AG10803 (cell line): ENCODE data around the gene HMBS.
"Not testable (repeated sequence)": the region's sequence is repeated elsewhere in the genome, so short reads cannot be mapped to it uniquely, and the experiment has no call there.

Source experiments
- DNase-seq: peaks from one replicate; pipeline ENCODE4 v3.0.0; 2010; ENCODE audit warnings: low read depth
- H3K4me3 ChIP-seq: 2 replicates; pipeline ENCODE4 v1.5.1; 2011; ENCODE audit warnings: mild to moderate bottlenecking, low read length, control low read depth
- CTCF ChIP-seq: conservative IDR thresholded peaks from 2 replicates; pipeline ENCODE4 v1.5.1; 2011; ENCODE audit warnings: mild to moderate bottlenecking, low read length, control low read depth, inconsistent platforms

HMBS gene

GRCh38 chr11:119056421-119056999 lies 28.2 kb upstream of the HMBS start:
- H3K4me3 ChIP-seq = peak overlapping the region; percentile 88
- peak; percentile 5 for DNase-seq
- TF ChIP-seq CTCF = no peak

GRCh38 chr11:119057000-119057769 lies 27.5 kb upstream of the HMBS start, which contains the start of gene HYOU1:
TSS of gene HYOU1 (minus strand) at chr11:119057205. CDS start at chr11:119056160, 1,045 bp downstream.
- H3K4me3 ChIP-seq = peak within 1 kb of the TSS; percentile 88
- TF ChIP-seq CTCF = peak; percentile 32
- peak; percentile 95 for DNase-seq

- DNase-seq, H3K4me3 ChIP-seq: not testable (repeated sequence)
Measured at GRCh38 chr11:119059128-119059527, 25.6 kb upstream of the HMBS start.

- no peak overlapping the region for H3K4me3 ChIP-seq
- no peak for TF ChIP-seq CTCF
- no peak for DNase-seq
Measured at GRCh38 chr11:119061256-119061655, 23.4 kb upstream of the HMBS start.

- H3K4me3 ChIP-seq = no peak overlapping the region
- no peak for TF ChIP-seq CTCF
- peak; percentile 57 for DNase-seq
Measured at GRCh38 chr11:119062779-119063178, 21.9 kb upstream of the HMBS start.

GRCh38 chr11:119065369-119065768 lies 19.3 kb upstream of the HMBS start:
- TF ChIP-seq CTCF = peak; percentile 62
- no peak overlapping the region for H3K4me3 ChIP-seq
- peak; percentile 46 for DNase-seq

- no peak for TF ChIP-seq CTCF
- DNase-seq = peak; percentile 94
- peak within 1 kb of the TSS; percentile 79 for H3K4me3 ChIP-seq
Measured at GRCh38 chr11:119067371-119068222, 17.1 kb upstream of the HMBS start, which contains the start of gene VPS11. TSS of gene VPS11 (plus strand) at chr11:119067818. CDS start at chr11:119067824, 6 bp downstream.
